DND-41 (cell line): ENCODE data around the gene NXN.

Experiments
- EZH2 ChIP-seq: IDR thresholded peaks from 3 replicates; pipeline ENCODE4 v1.6.1; 2012; ENCODE audit warnings: borderline replicate concordance, low read depth, mild to moderate bottlenecking, moderate library complexity, low read length, inconsistent platforms; ENCODE audit not compliant: severe bottlenecking
- TF ChIP-seq, protein P1 (sequence below): IDR thresholded peaks from 2 replicates; pipeline ENCODE4 v1.5.1; 2012; ENCODE audit warnings: borderline replicate concordance, low read length, moderate library complexity, mild to moderate bottlenecking; ENCODE audit not compliant: poor library complexity, severe bottlenecking; ENCODE audit errors: extremely low read depth

DNA sequence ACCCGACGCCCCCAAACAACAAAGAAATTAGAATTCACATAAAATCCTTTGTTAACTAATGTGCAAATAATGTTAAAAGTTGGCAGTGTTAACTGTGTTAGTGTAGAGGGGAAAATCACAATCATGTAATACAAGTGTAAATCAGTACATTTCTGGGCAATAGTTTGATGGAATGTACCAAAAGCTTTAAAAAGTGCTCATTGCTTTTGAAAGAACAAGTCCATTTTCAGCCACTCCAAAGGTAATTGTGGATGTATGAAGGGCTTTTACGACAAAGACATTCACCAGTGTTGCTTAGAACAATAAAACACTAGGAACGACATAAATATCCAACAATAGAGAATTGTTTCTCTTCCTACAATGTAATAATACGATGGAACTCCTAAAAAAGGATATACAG lies 206.6 kb downstream of the NXN start:
- TF ChIP-seq, protein P1, sequence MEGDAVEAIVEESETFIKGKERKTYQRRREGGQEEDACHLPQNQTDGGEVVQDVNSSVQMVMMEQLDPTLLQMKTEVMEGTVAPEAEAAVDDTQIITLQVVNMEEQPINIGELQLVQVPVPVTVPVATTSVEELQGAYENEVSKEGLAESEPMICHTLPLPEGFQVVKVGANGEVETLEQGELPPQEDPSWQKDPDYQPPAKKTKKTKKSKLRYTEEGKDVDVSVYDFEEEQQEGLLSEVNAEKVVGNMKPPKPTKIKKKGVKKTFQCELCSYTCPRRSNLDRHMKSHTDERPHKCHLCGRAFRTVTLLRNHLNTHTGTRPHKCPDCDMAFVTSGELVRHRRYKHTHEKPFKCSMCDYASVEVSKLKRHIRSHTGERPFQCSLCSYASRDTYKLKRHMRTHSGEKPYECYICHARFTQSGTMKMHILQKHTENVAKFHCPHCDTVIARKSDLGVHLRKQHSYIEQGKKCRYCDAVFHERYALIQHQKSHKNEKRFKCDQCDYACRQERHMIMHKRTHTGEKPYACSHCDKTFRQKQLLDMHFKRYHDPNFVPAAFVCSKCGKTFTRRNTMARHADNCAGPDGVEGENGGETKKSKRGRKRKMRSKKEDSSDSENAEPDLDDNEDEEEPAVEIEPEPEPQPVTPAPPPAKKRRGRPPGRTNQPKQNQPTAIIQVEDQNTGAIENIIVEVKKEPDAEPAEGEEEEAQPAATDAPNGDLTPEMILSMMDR, result no peak
- no peak for TF ChIP-seq EZH2
